Measurements from ENCODE around the gene GPSM1. TPM values are rescaled to one million over a fixed set of nuclear protein-coding genes. Genes with fewer than 3 reads are reported as not detected.
"Not testable (repeated sequence)": the region's sequence is repeated elsewhere in the genome, so short reads cannot be mapped to it uniquely, and the experiment has no call there.

The GPSM1 gene
- total RNA-seq, 1 experiment from 2014 or later, result 26.4 TPM

DNA sequence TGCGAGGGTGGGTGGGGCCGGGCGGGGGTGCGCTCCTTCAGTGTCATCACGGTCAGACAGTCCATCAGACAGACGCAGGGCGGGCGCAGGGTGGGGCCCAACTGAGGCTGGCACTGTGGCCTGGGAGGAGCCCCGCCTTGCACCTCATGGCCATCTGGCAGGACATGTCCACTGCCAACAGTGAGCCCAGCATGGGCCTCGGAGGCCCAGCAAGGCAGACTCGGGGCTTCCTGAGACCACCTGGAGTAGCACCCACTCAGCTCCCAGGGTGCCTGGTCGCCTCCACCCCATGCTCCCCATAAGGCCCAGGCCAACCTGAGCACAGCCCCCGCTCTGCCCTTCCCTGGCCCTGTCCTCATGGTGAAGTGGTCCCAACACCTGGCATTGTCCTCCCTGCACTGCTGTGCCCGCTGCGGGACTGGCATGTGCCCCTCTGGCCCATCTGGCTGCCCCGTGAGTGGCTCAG, 8.5 kb upstream of the GPSM1 start (continued):
- TF ChIP-seq REST (IDR thresholded peaks at IDR 0.05; ENCODE audit: low read depth) (no peak), EGR1 (IDR thresholded peaks at IDR 0.05; ENCODE audit: low read depth) (no peak), ZFX (IDR thresholded peaks at IDR 0.05) (no peak), CBX3 (IDR thresholded peaks at IDR 0.05; ENCODE audit: low read depth) (no peak), FOSL1 (IDR thresholded peaks at IDR 0.05; ENCODE audit: low read depth) (no peak), JUND (IDR thresholded peaks at IDR 0.05) (no peak), ZNF274 (IDR thresholded peaks at IDR 0.05; ENCODE audit: low read depth, low read length) (no peak), EZH2phosphoT487 (IDR thresholded peaks at IDR 0.05; ENCODE audit: borderline replicate concordance) (no peak), SRF (IDR thresholded peaks at IDR 0.05; ENCODE audit: low read depth) (no peak), CTCF (IDR thresholded peaks at IDR 0.05 in 2 of 3, conservative IDR thresholded peaks at IDR 0.05 in 1 of 3; ENCODE audit: borderline replicate concordance in 1 of 3, insufficient read depth in 1 of 3, low read depth in 2 of 3, low read length in 2 of 3) (no peak)

DNA sequence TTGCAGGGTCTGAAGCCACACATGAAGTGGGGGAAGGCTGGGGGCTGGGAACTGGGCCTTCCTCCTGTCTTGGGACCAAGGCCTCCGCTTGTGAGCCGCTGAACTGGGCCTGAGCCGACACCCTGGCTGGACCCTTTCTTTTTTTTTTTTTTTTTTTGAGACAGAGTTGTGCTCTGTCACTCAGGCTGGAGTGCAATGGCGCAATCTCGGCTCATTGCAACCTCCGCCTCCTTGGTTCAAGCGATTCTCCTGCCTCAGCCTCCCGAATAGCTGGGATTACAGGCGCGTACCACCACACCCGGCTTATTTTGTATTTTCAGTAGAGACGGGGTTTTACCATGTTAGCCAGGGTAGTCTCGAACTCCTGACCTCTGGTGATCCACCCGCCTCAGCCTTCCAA, 8.1 kb upstream of the GPSM1 start:
- ATAC-seq; H3K9ac ChIP-seq (ENCODE audit: low read length); H3K9me2 ChIP-seq (ENCODE audit: insufficient read depth); H2AFZ ChIP-seq (ENCODE audit: low read depth, low read length, poor library complexity, severe bottlenecking); POLR2A ChIA-PET; H3K27ac ChIP-seq (ENCODE audit: low read depth, low read length); CTCF ChIA-PET; H3K79me2 ChIP-seq (ENCODE audit: insufficient read depth, low read length); BruUV-seq (replicated peaks); H3K36me3 ChIP-seq (ENCODE audit: control insufficient read depth in 1 of 2, insufficient read depth in 2 of 2, low read length in 2 of 2); RAD21 ChIA-PET (ENCODE audit: low non-redundant PET in 1 of 2, low total read pairs in 2 of 2, uncharacterized antibody in 2 of 2, unreplicated experiment in 2 of 2); DNase-seq (ENCODE audit: low read depth, low spot score); H4K20me1 ChIP-seq (ENCODE audit: insufficient read depth); intact Hi-C loops (cut with micrococcal nuclease); H3K4me3 ChIP-seq (replicated peaks in 1 of 2; ENCODE audit: low read depth in 1 of 2, low read length in 2 of 2); H3K27me3 ChIP-seq (ENCODE audit: insufficient read depth, low read length); H3K4me2 ChIP-seq (ENCODE audit: low read length): not testable (repeated sequence)
- Histone ChIP-seq H3K4me1 (ENCODE audit: control insufficient read depth in 1 of 2, insufficient read depth in 2 of 2, low read length in 2 of 2) (peaks cover 0 to 11% of the 10 kb centered on the region in 2 experiments; a peak in 2 of 4 replicates), H3K9me3 (ENCODE audit: control insufficient read depth in 1 of 2, insufficient read depth in 1 of 2, low read depth in 1 of 2, low read length in 2 of 2) (peaks cover 10 to 21% of the 10 kb centered on the region in 2 experiments; a peak in 2 of 4 replicates)

GRCh38 chr9:136319955-136320354, 7.4 kb upstream of the GPSM1 start:
- H3K27me3 ChIP-seq (ENCODE audit: insufficient read depth, low read length); H3K4me3 ChIP-seq (replicated peaks in 1 of 2; ENCODE audit: low read depth in 1 of 2, low read length in 2 of 2); H3K9me2 ChIP-seq (ENCODE audit: insufficient read depth); H3K4me2 ChIP-seq (ENCODE audit: low read length); ATAC-seq; RAD21 ChIA-PET (ENCODE audit: low non-redundant PET in 1 of 2, low total read pairs in 2 of 2, uncharacterized antibody in 2 of 2, unreplicated experiment in 2 of 2); H3K36me3 ChIP-seq (ENCODE audit: control insufficient read depth in 1 of 2, insufficient read depth in 2 of 2, low read length in 2 of 2); DNase-seq (ENCODE audit: low read depth, low spot score); POLR2A ChIA-PET; H3K79me2 ChIP-seq (ENCODE audit: insufficient read depth, low read length); intact Hi-C loops (cut with micrococcal nuclease); H3K9ac ChIP-seq (ENCODE audit: low read length); H4K20me1 ChIP-seq (ENCODE audit: insufficient read depth); H2AFZ ChIP-seq (ENCODE audit: low read depth, low read length, poor library complexity, severe bottlenecking); BruUV-seq (replicated peaks); H3K27ac ChIP-seq (ENCODE audit: low read depth, low read length): not testable (repeated sequence)
- CTCF ChIA-PET, result interaction anchor here (1.1 kb wide), 1 partner anchor 43 kb away, joined by 3 read pairs; no protein-coding TSS in a partner anchor
- Histone ChIP-seq H3K4me1 (ENCODE audit: control insufficient read depth in 1 of 2, insufficient read depth in 2 of 2, low read length in 2 of 2) (peaks cover 0 to 18% of the 10 kb centered on the region in 2 experiments; a peak in 2 of 4 replicates), H3K9me3 (ENCODE audit: control insufficient read depth in 1 of 2, insufficient read depth in 1 of 2, low read depth in 1 of 2, low read length in 2 of 2) (peaks cover 5 to 16% of the 10 kb centered on the region in 2 experiments; a peak in 2 of 4 replicates)

Measured in HCT116 (cell line).